NCI-H748 (cell line): ENCODE data around the gene TMTC4.
"Not testable (repeated sequence)": the region's sequence is repeated elsewhere in the genome, so short reads cannot be mapped to it uniquely, and the experiment has no call there.

Experiments
- DNase-seq: peaks from one replicate; lab custom pipeline; 2025; ENCODE audit not compliant: unreplicated experiment; lab: John Stamatoyannopoulos, UW

TMTC4 gene, protein sequence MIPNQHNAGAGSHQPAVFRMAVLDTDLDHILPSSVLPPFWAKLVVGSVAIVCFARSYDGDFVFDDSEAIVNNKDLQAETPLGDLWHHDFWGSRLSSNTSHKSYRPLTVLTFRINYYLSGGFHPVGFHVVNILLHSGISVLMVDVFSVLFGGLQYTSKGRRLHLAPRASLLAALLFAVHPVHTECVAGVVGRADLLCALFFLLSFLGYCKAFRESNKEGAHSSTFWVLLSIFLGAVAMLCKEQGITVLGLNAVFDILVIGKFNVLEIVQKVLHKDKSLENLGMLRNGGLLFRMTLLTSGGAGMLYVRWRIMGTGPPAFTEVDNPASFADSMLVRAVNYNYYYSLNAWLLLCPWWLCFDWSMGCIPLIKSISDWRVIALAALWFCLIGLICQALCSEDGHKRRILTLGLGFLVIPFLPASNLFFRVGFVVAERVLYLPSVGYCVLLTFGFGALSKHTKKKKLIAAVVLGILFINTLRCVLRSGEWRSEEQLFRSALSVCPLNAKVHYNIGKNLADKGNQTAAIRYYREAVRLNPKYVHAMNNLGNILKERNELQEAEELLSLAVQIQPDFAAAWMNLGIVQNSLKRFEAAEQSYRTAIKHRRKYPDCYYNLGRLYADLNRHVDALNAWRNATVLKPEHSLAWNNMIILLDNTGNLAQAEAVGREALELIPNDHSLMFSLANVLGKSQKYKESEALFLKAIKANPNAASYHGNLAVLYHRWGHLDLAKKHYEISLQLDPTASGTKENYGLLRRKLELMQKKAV

DNA sequence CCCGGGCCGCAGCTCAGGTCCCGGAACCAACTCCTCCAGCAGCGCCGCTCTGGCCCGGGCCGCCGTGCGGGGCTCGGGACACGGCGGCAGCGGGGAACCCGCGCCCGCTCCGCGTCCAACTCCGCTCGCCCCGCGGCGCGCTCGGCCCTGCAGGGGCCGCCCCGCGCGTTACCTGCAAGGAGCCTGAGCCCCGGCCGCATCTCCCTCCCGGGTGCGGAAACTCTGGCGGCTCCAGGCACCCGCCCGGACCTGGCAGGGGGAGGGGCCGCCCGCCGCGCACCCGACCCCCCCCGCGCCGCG, at the start of gene TMTC4:
TMTC4 (minus strand) TSS at position 224 of the 300 bp plus-strand sequence. CDS start 4,433 bp downstream, outside the sequence.
- no peak for DNase-seq

DNA sequence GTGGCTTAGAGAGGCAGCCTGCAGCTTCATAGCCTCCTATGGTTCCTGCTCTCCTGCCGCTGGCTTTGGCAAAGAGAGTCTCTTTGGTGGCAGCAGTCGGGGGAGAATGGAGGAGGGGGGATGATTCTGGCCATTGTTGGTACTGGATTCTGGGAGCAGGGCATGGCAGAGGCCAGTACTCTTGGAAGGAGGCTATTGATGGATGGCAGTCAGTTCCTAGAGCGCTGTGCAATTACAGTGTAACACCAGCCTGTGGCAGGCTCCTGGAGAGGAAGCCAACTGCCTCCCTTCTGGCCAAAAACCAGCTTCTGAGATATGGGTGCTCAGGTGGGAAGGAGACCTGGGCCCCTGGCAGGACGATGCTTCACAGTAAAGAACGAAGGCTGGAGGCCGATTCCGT, 47.9 kb upstream of the TMTC4 start:
- peak; percentile 20 for DNase-seq

DNA sequence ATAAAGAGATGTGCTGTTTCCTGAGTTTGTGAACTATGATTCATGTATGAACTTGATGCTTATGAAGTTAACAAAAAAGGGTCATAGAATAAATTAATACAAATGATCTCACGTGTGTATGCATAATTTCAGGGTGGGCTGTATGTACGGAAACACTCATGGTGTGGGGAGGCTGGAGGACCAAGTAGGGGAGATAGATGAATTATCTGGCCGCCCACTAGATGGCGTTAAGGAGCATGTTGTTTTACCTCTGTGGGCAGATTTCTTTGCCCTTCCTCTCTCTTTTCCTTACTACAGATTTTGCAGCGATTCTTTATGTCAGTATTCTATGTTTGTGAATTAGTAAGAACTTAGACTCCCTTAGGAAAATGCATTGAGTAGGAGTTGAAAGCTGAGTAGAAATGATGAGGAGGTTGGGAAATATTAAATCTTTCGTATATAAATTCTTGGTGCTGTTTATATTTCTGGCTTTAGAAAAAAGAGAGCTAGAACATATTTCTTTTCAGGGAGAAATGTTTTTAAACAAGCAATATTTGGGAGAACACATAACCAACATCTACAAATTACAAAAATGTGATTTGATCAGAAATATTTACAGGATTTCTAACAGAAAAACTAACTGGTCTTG, 47.4 kb upstream of the TMTC4 start:
- DNase-seq = peak; percentile 71

DNA sequence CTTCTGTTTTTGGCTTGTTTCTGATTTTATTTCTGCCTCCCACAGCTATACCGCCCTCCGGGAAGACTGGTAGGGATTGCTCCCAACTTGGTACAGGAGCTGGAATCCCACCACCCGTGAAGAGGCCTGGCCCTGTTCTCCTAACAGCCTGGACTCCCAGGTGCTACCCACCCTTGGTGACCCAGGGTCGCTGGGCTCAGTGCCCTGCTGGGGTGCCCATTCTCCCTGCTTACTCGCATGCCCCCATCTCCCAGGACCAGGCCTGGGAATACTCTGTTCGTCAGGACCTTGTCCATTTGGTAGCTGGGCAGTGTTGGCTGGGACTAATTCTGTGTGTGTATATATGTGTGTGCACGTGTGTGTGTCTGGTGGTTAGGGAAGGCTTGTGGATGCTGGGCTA, 41.0 kb upstream of the TMTC4 start:
- DNase-seq = no peak

DNA sequence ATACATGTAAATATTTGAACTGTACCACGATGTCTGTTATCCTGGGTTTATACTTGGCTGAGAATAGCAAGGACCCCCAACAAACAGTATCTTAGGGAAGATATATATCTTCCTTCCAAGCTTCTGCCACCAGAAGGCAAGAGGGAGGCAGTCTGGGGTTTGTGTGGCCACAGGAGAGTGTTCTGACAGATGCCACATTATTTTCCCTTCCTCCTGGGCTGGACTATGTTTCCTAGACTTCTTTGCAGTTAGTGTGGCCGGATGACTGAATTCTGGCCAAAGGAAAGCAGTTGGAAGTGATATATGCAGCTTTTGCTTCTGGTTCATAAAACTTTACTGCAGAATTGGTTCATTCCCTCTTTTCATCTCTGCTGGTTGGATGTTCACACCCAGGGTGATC, 39.9 kb upstream of the TMTC4 start:
- DNase-seq = no peak

DNA sequence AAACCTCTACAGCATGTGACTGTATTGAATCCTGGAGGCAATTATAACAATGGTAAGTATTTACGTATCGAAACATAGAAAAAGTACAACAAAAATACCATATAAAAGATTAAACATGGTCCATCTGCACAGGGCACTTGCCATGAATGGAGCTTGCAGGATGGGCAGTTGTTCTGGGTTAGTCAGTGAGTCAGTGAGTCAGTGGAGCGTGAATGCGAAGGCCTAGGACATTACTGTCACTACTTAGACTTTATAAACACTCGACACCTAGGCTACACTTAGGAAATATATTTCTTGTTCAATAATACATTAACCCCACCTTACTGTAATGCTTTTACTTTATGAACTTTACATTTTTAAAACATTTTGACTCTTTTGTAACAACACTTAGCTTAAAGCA, 35.6 kb upstream of the TMTC4 start:
- no peak for DNase-seq

DNA sequence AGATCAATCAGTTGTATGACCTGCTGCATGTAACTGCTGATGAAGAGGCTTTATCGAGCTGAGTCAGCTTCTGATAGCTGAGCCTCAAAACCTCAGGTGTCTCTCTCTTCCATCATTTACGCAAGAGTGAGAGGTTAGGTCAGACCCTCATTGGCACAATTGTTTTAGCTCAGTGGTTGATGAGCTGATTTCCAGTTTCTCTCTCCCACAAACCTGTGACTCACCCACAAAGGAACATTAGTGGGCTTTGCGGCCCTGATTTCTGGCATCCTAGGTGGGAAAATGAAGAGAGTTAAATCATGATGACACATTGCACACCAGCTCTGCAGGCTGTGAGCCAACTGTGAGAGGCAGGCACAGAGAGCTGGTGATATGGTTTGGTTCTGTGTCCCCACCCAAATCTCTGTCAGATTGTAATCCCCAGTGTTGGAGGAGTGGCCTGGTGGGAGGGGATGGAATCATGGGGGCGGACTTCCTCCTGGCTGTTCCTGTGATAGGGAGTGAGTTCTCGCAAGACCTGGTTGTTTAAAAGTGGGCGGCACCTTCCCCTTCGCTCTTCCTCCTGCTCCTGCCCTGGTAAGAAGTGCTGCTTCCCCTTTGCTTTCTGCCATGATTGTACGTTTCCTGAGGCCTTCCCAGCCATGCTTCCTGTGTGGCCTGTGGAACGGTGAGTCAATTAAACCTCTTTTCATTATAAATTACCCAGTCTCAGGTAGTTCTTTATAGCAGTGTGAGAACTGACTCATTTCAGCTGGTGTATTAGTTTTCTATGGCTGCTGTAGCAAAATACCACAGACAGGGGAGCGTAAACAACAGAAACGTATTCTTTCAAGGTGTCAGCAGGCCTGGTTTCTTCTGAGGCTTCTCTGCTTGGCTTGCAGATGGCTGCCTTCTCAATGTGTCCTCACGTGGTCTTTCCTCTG, 33.5 kb upstream of the TMTC4 start:
- DNase-seq = no peak

DNA sequence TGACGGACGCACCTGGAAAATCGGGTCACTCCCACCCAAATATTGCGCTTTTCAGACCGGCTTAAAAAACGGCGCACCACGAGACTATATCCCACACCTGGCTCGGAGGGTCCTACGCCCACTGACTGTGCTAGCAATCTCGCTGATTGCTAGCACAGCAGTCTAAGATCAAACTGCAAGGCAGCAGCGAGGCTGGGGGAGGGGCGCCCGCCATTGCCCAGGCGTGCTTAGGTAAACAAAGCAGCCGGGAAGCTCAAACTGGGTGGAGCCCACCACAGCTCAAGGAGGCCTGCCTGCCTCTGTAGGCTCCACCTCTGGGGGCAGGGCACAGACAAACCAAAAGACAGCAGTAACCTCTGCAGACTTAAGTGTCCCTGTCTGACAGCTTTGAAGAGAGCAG, 23.7 kb upstream of the TMTC4 start:
- not testable (repeated sequence) for DNase-seq

DNA sequence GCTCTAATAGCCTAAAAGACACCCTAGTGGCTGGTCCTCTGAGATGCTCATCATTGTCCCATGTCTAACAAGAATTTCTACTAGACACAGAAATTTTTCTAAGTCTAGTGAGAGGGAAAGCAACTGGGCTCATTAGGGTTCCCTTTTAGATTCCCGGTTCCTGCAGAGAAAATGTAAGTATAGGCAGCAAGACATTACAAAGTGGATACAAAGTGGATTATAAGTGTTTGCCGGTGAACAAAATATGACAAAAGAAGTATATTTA, 20.8 kb upstream of the TMTC4 start:
- DNase-seq = no peak

DNA sequence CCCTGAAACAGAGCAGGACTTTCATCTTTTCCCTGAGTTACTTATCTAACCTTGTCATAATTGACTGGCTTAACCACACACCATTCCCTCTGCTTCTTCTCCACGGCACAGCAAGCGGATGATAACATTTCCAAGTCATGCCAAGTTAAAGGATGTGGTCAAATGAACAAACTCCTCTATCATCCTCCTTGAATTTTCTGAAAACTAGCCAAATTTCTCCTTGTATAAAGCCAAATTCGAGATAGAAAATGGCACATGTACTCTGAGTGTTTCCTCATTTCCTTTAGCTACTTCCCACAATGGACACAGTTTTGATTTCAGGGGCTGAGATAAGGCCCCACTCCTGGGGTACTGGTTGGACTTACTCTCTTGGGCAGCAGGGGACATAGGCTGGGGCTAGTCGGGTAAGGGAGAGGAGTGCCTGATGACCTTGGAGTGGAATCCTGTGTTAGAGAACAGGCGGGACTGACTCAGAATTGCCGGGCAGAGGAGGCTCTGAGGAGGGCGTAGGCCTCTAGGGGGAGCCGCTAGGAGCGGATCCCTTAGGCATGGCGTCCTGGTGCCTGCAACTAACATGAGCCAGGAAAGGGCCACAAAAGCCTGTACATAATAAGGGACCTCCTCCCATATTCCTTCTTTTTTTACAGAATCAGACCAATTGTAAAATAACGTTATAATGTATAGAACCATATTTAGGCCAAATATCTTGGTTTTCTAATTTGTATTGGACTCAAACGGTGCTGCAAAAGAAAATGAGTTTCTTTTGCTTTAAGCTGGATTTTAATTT, 20.3 kb upstream of the TMTC4 start:
- peak; percentile 59 for DNase-seq

DNA sequence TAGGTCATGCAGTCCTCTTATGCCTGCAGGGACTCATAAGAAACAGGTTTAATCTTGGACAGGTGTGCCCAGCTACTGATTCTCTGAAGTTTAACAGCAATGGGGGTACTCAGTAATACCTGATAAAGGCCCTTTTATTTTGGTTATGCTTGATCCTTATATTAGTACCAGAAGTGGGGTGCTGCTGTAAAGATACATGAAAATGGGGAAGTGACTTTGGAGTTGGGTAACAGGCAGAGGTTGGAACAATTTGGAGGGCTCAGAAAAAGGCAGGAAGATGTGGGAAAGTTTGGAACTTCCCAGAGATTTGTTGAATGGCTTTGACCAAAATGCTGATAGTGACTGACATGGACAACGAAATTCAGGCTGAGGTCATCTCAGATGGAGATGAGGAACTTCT, 14.6 kb upstream of the TMTC4 start:
- no peak for DNase-seq

DNA sequence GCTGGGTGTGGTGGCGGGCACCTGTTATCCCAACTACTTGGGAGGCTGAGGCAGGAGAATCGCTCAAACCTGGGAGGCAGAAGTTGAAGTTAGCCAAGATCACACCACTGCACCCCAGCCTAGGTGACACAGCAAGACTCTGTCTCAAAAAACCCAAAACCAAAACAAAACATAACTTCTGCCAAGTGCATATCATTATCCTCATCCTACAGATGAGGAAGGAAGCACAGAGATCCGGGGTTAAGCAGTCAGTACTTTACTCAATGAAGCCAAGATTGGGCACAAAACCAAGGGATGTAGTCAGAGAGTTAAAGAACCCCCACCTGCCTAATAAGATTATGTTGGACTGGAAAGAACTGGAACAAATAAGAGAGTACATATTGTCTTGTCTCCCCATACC, 5.5 kb upstream of the TMTC4 start:
- DNase-seq = no peak

DNA sequence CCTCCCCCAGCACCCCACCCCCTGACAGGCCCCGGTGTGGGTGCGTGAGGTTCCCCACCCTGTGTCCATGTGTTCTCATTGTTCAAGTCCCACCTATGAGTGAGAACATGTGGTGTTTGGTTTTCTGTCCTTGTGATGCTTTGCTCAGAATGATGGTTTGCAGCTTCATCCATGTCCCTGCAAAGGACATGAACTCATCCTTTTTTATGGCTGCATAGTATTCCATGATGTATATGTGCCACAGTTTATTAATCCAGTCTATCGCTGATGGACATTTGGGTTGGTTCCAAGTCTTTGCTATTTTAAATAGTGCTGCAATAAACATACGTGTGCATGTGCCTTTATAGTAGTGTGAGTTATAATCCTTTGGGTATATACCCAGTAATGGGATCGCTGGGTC, 2.5 kb upstream of the TMTC4 start:
- DNase-seq = not testable (repeated sequence)

DNA sequence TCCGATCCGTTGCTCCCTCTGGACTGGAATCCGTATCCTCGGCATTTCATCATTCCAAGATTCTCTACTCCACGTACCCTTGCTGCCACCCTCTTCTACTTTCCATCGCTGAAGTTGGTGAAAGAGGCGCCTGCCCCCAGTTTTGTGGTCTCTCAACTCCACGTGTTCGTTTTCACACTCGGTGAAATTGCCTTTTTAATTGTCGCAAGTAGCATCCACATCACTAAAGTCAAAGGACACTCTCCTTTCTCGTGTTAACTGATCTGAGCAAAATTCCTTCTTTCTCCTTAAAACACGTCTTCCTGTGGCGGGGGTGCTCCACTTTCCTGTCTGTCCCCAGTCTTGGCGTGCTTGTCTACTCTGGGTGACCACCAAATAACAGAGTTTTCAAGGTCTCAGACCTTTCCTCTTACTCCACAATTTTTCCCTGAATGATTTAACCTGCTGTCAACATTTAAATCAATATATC, 1.1 kb upstream of the TMTC4 start:
- DNase-seq = no peak

DNA sequence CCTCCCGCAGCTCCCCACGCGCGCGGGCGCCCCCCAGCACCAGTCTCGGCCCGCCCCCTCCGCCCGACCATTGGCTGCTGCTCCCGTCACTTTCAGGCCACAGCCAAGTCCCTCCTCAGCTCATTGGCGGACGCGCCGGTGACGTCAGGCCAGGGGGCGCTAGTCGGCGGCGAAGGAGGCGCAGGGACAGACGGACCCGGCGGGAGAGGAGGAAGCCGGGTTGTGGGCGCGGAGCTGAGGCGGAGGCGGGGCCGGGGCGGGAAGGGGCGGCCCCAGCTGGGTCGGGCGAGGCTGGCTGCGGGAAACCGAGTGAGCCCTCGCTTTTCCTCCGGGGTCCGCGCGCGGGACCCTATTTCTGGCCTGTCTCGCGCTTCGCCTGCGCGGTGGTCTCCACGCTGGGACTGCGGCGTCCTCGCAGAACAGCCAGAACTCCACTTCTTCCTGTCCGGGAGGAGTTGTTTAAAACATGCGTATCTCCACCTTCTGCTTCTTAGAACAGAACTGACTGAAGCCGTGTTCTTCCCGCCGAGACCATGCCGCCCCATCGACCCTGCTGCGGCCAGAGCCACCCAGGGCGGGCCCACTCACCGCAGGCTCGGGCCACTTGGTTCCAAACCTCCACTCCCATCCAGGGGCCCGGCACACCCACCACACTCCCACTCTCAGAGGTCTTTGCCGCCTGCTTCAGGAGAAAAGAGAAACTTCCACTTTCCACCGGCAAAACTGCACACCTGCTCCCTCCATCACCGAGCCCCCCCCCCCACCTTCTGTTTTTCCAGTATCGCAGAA, 471 bp upstream of the TMTC4 start:
- DNase-seq = peak; percentile 99

DNA sequence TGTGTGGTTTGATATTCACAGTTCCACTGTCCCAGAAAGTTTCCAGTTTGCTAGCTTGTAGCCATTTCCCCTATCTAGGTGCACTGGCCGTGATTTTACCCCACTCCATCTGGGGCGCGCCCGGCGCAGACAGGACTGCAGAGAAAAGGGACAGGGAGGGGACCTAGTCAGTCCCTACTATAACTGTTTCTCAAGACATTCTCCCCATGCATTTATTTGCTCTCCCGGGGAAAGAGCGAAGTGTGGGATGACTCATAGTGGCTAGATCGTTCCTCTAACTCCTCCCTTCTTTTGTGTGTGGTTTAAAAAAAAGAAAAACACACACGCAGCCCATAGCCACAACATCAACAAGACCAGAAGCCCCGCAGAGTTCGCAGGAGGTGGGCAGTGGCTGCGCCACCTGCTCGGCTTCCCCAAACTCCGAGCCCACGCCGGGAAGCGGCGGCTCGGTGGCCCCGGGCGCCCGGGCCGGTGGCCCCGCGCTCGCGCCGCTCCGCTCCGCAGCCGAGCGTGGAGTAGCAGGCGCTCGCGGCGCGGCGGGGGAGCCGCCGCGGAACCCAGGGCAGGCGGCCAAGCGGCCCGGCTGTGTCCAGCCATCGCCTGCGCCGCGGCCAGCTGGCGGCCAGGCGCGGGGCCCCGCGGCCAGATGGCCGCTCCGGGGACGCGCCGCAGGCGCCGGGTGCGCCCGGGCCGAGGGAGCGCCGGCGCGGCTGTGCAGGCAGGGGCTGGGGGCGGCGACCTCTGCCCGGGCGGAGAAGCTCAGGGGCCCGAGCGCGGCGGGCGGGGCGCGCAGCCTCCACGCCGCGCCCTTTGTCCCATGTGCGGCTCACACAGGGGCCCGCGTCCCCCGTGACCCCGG, 653 bp downstream of the TMTC4 start:
- peak; percentile 76 for DNase-seq

DNA sequence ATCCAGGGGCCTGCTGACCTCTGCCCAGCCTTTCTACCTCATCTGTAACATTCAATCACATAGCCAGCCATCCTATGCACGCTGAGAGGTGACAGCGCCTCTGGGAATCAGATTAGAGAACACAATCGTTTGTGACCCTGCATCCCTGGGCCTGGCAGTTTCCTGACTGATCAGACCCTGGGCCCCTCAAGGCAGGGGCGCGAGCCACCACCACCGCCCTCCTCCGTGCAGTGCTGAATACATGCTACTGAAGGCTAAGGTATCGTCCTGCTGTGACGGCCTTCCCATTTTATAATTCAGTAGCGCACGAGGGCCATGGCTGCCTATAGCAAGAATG, 1.3 kb downstream of the TMTC4 start:
- peak; percentile 68 for DNase-seq

DNA sequence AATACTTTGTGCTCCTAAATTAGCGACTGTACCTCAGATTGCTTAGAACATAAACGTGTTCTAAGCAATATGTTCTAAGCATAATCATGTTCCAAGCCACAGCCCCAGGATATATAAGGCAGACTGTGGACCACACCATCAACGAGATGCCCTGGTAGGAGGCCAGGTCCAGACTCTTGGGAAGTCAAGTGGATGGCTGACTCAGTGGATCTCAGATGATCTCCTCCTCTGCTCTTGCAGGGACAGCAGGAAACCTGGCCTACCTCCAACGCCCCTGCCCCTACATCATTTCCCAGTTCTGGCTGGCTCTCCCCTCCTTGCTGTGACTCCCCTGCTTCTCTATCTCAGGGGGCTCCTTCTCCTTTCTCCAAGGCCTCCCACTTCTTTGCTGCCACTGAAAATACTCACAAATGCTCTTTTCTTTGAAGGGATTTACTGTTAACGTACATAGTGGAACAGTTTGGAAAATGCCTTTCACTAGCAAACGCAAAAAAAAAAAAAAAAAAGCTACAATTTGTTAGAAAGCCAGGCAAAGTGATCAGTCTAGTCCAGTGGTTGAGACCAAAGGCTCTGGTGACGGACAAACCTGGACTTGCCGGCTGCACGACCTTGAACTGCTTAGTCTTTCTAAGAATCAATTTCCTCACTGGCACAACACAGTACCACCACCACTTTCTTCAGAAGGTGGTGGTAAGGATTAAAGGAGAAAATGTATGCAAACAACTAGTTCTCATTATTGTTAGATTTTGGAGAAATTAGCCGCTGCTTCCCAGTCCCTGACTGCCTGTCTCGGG, 3.0 kb downstream of the TMTC4 start:
- DNase-seq = no peak
